ENCODE data around the gene BCR.
A peak's percentile ranks its signal among the peaks of the same experiment; 100 is the strongest.

BCR gene

GRCh38 chr22:23245799-23246136 is 65.5 kb downstream of the BCR start:
- DNase-seq (ENCODE audit: insufficient read length), result no peak
- no peak for TF ChIP-seq POLR2A (IDR thresholded peaks at IDR 0.05; ENCODE audit: low read depth, low read length)
- no peak for TF ChIP-seq POLR2AphosphoS5 (IDR thresholded peaks at IDR 0.05; ENCODE audit: low read depth, low read length)
- no peak for TF ChIP-seq TAF1 (IDR thresholded peaks at IDR 0.05; ENCODE audit: borderline replicate concordance, low read depth, low read length)

GRCh38 chr22:23246982-23247766 is 66.9 kb downstream of the BCR start:
- DNase-seq (ENCODE audit: insufficient read length) (no peak), FAIRE-seq (no peak)
- TF ChIP-seq TAF1 (IDR thresholded peaks at IDR 0.05; ENCODE audit: borderline replicate concordance, low read depth, low read length), result no peak

More at GRCh38 chr22:23245799-23246136, 65.5 kb downstream of the BCR start:
- peak; percentile 33 for FAIRE-seq

DNA sequence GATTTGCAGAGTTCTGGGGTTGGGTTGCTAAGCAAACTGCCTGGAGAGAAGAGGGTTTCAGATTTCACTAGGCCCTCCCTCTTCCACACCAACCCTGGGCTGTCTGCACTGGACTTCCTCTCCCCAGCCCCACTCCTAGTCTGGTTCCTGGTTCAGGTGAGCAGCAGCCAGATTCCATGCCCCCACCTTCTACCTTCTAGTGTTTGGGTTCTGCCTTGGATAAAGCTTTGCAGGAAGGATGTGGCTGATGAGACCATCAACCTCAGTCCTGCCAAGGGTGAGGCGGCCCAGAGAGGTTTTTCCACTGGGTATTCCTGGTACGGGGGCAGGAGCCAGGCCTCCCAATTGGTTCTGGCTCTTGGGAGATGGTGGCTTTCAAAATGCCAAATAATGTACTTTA is 68.3 kb downstream of the BCR start:
- no peak for FAIRE-seq
- TF ChIP-seq POLR2A (IDR thresholded peaks at IDR 0.05; ENCODE audit: low read depth, low read length) (no peak), TAF1 (IDR thresholded peaks at IDR 0.05; ENCODE audit: borderline replicate concordance, low read depth, low read length) (peak; percentile 23; the same call in 1 of the 2 replicates)

GRCh38 chr22:23250056-23250784 is 69.9 kb downstream of the BCR start:
- no peak for TF ChIP-seq POLR2A (IDR thresholded peaks at IDR 0.05; ENCODE audit: low read depth, low read length)
- TF ChIP-seq POLR2AphosphoS5 (IDR thresholded peaks at IDR 0.05; ENCODE audit: low read depth, low read length), result no peak
- TF ChIP-seq TAF1 (IDR thresholded peaks at IDR 0.05; ENCODE audit: borderline replicate concordance, low read depth, low read length), result no peak
- FAIRE-seq, result peak; percentile 33
- no peak for DNase-seq (ENCODE audit: insufficient read length)

More for the DNA sequence above, 68.3 kb downstream of the BCR start:
- DNase-seq (ENCODE audit: insufficient read length), result no peak

- no peak for DNase-seq (ENCODE audit: insufficient read length)
- TF ChIP-seq TAF1 (IDR thresholded peaks at IDR 0.05; ENCODE audit: borderline replicate concordance, low read depth, low read length), result no peak
- TF ChIP-seq POLR2AphosphoS5 (IDR thresholded peaks at IDR 0.05; ENCODE audit: low read depth, low read length), result no peak
- no peak for TF ChIP-seq POLR2A (IDR thresholded peaks at IDR 0.05; ENCODE audit: low read depth, low read length)
- no peak for FAIRE-seq
Observed at GRCh38 chr22:23250785-23251363, 70.6 kb downstream of the BCR start.

GRCh38 chr22:23251445-23252093 is 71.3 kb downstream of the BCR start:
- TF ChIP-seq POLR2A (IDR thresholded peaks at IDR 0.05; ENCODE audit: low read depth, low read length) (no peak), TAF1 (IDR thresholded peaks at IDR 0.05; ENCODE audit: borderline replicate concordance, low read depth, low read length) (no peak), POLR2AphosphoS5 (IDR thresholded peaks at IDR 0.05; ENCODE audit: low read depth, low read length) (no peak)
- FAIRE-seq (no peak), DNase-seq (ENCODE audit: insufficient read length) (no peak)

DNA sequence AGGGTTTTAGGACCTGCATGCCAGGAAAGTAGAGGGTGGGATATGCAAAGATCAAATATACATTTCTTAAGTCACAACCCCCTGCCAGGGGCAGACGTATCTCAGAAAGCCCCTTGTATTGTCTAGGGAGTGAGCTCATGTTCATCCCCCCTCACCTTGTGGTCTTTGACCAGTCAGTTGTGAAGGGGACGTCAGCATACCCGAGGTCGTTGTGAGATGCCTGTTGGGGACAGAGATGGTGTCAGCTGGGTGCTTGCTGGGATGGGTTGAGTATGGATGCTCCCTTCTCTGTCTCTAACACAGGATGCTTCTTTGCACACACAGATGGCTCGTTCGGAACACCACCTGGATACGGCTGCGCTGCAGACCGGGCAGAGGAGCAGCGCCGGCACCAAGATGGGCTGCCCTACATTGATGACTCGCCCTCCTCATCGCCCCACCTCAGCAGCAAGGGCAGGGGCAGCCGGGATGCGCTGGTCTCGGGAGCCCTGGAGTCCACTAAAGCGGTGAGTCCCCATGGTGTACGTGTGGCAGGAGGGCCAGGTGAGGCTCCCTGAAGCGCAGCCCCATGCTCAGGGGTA is 73.3 kb downstream of the BCR start:
- no peak for DNase-seq (ENCODE audit: insufficient read length)
- no peak for TF ChIP-seq TAF1 (IDR thresholded peaks at IDR 0.05; ENCODE audit: borderline replicate concordance, low read depth, low read length)
- no peak for TF ChIP-seq POLR2AphosphoS5 (IDR thresholded peaks at IDR 0.05; ENCODE audit: low read depth, low read length)
- no peak for TF ChIP-seq POLR2A (IDR thresholded peaks at IDR 0.05; ENCODE audit: low read depth, low read length)
- FAIRE-seq, result peak; percentile 9

DNA sequence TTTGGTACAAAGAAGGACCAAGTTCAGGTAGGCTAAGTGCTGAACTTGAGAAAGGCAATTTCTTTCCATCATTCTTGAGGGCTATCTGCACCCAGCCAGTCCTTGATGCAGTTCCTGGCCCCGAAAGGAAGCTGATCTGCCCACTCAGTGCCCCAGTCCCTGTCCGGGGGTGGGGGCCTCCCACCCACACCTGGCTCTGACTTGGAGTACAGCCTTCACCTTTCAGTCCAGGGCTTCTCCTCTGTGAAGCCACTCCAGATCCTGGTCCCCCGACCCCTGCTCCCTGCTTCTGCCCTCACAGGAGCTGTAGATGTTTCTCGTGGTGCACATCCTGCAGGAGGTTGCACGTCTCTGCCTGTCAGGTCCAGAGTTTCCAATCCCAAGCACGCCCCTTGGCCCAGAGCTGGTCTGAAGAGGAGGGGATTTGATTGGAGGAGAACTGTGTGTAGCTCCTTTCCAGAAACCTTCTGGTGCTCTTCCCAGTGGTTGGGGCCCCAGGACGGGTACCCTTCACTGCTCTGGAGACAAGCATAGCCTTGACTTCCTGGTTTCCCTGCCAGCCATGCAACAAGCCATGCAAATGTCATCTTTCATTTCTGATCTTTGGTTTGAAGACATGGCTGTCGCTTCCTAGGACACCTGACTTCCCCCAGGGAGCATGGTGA is 75.3 kb downstream of the BCR start:
- DNase-seq (ENCODE audit: insufficient read length), result no peak
- peak; percentile 21 for FAIRE-seq
- no peak for TF ChIP-seq POLR2AphosphoS5 (IDR thresholded peaks at IDR 0.05; ENCODE audit: low read depth, low read length)
- no peak for TF ChIP-seq POLR2A (IDR thresholded peaks at IDR 0.05; ENCODE audit: low read depth, low read length)
- no peak for TF ChIP-seq TAF1 (IDR thresholded peaks at IDR 0.05; ENCODE audit: borderline replicate concordance, low read depth, low read length)

- TF ChIP-seq POLR2AphosphoS5 (IDR thresholded peaks at IDR 0.05; ENCODE audit: low read depth, low read length) (no peak), POLR2A (IDR thresholded peaks at IDR 0.05; ENCODE audit: low read depth, low read length) (no peak), TAF1 (IDR thresholded peaks at IDR 0.05; ENCODE audit: borderline replicate concordance, low read depth, low read length) (no peak)
- DNase-seq (ENCODE audit: insufficient read length) (no peak), FAIRE-seq (no peak)
Observed at GRCh38 chr22:23256171-23256932, 76.0 kb downstream of the BCR start.

Measured in GM12892 (cell line).